Choroid plexus epithelial cell (primary cell): ENCODE measurements around the gene TTC39C.

Experiments
- DNase-seq: peaks from one replicate; pipeline ENCODE4 v3.0.0-alpha.2; 2010; ENCODE audit warnings: low read depth
- H3K4me3 ChIP-seq: 2 replicates; pipeline ENCODE4 v1.5.1; 2011; ENCODE audit warnings: low read depth, mild to moderate bottlenecking, control low read depth, low read length, moderate library complexity
- TF ChIP-seq, protein P1 (sequence below): conservative IDR thresholded peaks from 2 replicates; pipeline ENCODE4 v1.5.1; 2011; ENCODE audit warnings: low read depth, mild to moderate bottlenecking, control low read depth, inconsistent platforms, low read length, moderate library complexity

Gene TTC39C

DNA sequence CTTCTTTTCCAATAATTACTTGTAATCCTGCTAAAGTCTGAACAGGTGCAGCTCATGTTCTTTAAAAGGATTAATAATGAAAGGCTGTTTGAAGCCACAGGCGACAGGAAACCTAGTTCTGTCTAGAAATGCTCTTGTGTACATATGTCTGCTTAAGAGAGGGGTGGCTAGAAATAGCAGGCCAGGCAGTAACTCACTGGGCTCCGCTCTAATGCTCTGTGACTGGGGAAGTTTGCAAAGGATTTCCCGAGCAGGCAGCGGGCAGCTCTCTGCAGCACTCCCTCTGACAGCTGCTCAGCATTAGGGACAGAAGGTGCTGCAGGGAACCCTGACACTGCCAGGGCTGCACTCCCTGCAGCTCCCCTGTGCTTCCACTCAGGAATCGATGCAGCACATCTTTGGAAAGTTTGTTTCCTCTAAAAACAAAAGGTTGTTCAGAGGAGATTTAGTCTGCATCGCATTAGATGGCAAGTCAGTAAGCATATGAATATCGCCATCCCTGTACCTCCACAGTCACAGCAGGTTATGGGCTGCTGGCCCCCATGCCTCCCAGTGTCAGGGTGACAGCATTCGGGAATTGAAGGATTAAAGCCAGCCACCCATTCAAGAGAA lies 33.1 kb upstream of the TTC39C start:
- TF ChIP-seq, protein P1, sequence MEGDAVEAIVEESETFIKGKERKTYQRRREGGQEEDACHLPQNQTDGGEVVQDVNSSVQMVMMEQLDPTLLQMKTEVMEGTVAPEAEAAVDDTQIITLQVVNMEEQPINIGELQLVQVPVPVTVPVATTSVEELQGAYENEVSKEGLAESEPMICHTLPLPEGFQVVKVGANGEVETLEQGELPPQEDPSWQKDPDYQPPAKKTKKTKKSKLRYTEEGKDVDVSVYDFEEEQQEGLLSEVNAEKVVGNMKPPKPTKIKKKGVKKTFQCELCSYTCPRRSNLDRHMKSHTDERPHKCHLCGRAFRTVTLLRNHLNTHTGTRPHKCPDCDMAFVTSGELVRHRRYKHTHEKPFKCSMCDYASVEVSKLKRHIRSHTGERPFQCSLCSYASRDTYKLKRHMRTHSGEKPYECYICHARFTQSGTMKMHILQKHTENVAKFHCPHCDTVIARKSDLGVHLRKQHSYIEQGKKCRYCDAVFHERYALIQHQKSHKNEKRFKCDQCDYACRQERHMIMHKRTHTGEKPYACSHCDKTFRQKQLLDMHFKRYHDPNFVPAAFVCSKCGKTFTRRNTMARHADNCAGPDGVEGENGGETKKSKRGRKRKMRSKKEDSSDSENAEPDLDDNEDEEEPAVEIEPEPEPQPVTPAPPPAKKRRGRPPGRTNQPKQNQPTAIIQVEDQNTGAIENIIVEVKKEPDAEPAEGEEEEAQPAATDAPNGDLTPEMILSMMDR, result no peak
- DNase-seq, result no peak
- H3K4me3 ChIP-seq, result no peak overlapping the region

GRCh38 chr18:23982155-23983079 lies 32.1 kb upstream of the TTC39C start:
- H3K4me3 ChIP-seq, result no peak overlapping the region
- peak; percentile 54 for DNase-seq
- TF ChIP-seq, protein P1, result no peak

DNA sequence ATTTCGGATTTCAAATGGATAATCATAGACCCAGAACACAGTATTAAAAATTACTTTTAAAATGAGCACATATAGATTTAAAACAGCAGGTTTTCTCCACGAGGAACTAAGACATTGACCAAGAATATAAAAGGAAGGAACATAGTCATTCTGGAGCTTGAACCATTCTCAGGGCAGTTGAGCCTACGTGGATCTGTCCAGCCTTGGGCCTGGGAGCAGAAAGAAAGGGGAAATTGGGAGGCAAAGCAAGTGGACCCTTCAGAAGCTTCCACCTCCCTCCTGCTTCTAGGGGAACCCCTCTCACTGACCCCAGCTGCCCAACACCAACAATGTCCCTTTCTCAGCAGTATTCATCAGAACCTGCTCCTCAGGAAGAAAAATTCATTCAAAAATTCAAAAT lies 31.4 kb upstream of the TTC39C start:
- TF ChIP-seq, protein P1, result no peak
- no peak overlapping the region for H3K4me3 ChIP-seq
- no peak for DNase-seq

- TF ChIP-seq, protein P1, result no peak
- no peak overlapping the region for H3K4me3 ChIP-seq
- no peak for DNase-seq
Measured at GRCh38 chr18:23986600-23987359, 27.8 kb upstream of the TTC39C start.

DNA sequence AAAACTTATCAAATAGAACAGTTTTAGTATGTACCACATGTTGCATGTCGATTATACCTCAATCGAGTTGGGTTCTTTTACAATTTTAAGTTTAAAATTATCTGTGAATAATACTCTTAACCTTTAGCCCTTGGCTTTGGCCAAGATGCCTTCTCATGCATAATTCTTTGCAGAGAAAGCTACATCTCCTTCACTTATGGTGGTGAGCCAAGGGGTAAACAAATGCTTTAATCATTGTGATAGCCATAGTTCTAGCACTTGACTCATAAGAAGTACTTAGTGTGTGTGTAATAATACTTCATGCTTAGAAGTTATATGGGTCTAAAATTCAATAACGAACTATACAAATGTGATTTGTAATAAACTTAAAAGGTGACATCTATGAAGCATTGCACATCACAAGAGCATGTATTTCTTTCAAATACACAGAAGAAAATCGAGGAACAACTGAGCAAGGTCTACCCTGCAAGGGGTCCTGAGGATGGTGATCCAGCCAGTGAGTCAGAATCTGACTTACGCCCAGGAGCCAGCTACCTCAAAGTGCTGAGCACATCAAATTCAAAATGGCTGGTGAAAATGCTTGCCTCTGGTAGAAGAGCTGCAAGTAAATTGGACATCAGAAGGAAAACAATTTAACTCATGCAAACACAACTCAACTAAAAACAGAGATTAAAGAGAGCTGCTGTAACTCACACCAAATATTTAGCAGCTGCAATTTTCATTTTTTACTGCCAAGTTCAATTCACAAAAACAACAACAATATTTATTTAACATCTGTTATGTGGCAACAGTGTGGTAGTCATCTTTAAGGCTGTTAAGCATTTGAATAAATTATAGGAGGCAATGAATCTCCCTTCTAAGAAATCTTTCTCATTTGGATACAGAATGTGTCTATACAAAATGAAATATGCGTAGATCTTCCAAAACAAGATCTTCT lies 23.8 kb upstream of the TTC39C start:
- no peak for DNase-seq
- H3K4me3 ChIP-seq, result no peak overlapping the region
- TF ChIP-seq, protein P1, result no peak

DNA sequence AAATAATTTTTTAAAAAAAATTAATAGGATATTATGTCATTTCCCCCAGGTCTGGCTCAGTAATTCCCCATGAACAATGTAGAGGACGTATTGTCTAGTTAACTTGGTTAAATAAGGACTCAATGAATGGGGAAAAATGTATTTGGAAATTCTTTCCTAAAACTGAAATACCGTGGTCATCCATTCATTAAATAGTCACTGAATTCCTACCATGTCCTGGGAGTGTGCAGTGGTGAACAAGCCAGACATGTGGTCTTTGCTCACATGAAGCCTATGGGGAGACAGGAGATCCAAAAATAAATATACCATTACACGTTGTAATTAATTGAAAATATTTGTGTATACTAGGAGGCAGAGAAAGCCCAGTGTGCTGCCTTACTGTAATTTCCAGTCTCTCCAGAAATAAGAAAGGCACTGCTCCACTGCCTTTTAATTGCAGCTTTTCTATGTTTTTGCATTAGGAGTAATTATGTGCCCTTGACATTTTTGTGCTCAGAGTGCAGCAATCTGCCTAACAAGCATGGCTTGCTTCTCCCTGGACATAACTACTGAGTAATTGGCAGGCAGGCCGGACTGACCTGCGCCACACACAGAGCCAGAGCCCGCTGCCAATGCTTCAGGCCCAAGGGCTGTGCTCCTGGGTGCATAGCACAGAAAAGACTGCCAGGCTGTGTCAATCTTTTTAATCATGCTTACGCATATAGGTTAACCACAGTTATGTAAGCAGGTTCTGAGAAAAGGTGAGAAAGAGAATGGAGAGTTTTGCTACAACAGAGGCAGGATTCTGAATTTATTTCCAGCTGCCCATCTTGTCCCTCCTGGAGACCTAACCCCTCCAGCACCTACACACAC lies 22.2 kb upstream of the TTC39C start:
- DNase-seq, result no peak
- no peak overlapping the region for H3K4me3 ChIP-seq

More for the DNA sequence above, 22.2 kb upstream of the TTC39C start:
- TF ChIP-seq, protein P1, result no peak
